OCI-LY7 (cell line): ENCODE data around the gene GNB1L.

Experiments
- CTCF ChIP-seq: fragments of 200-600 bp; sonication (generic); conservative IDR thresholded peaks from 2 replicates; pipeline ENCODE4 v1.5.1; 2014; ENCODE audit warnings: mild to moderate bottlenecking, antibody characterized with exemption, low read length, moderate library complexity, mixed read lengths
- EZH2phosphoT487 ChIP-seq: fragments of 200-600 bp; sonication (generic); IDR thresholded peaks from 2 replicates; pipeline ENCODE4 v1.6.1; 2018; ENCODE audit warnings: low read depth, borderline replicate concordance, mild to moderate bottlenecking, mixed run types, antibody characterized with exemption, low read length, moderate library complexity, mixed read lengths

DNA sequence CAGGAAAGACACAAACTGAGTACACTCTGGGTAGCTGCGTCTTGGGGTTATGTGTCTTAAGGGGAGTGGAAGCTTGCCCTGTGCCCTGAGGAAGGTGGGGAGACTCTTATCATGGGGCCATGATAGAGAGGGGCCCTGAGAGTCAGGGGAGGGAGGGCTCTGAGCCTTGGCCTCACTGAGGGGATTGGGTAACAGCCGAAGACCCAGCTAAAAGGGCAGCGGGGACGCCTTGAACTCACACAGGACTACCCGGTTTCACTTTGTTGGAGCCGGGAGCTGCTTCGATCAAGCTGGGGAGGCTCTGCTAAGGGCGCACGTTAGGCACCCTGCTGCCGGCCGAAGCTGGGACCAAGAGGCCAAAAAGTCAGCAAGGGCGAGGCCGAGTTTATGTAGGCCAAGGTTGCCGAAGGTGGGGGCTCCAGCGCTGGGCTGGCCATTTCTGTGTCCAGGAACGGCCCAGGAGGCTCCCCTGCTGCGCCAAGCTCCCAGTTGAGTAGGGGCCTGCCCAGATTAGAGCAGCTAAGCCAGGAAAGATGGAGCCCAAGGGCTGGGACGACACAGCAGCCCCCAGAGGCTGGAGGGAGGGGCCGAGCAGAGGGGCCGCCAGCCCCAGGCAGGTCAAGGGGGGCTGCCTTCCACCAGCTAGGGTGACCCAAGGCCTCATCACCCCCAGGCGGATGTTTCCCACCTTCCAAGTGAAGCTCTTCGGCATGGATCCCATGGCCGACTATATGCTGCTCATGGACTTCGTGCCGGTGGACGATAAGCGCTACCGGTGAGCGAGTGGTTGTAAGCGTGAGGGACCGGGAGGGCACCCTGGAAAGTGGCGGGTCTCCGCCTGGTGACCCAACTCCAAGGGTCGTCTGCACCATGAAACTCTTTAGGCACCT is 91.9 kb downstream of the GNB1L start:
- TF ChIP-seq CTCF (no peak), EZH2phosphoT487 (no peak)
